ENCODE measurements around the gene AVL9.

GRCh38 chr7:32569388-32570289 lies 74.3 kb downstream of the AVL9 start:
- TF ChIP-seq CTCF (IDR thresholded peaks at IDR 0.05; ENCODE audit: insufficient read depth, low read length): no peak
- no peak for TF ChIP-seq REST (IDR thresholded peaks at IDR 0.05; ENCODE audit: insufficient replicate concordance, low read depth)
- no peak for TF ChIP-seq GABPA (IDR thresholded peaks at IDR 0.05; ENCODE audit: low read depth)
- no peak for TF ChIP-seq POLR2AphosphoS5 (IDR thresholded peaks at IDR 0.05; ENCODE audit: low read depth)
